Liver (tissue), 9 donors: ENCODE results near the gene C19orf12. TPM values are rescaled to one million over a fixed set of nuclear protein-coding genes. Genes with fewer than 3 reads are reported as not detected.

ENCODE experiments used
- DNase-seq: peaks from one replicate; pipeline ENCODE4 v3.0.0-alpha.2; 2017; ENCODE audit warnings: low spot score
- H3K27ac ChIP-seq, 2 donors: one replicate each; pipeline ENCODE4 v1.7.0; 2013; ENCODE audit warnings: inconsistent platforms in 2 of 2, low read length in 2 of 2, control low read depth in 1 of 2, low read depth in 1 of 2, mild to moderate bottlenecking in 1 of 2
- H3K27me3 ChIP-seq, 4 donors: one replicate each; pipeline versions ENCODE4 v1.6.1 to v1.7.0; 2013; ENCODE audit warnings: low read length in 3 of 4, inconsistent platforms in 1 of 4, mild to moderate bottlenecking in 1 of 4, moderate library complexity in 1 of 4; ENCODE audit not compliant: control insufficient read depth in 4 of 4, insufficient read depth in 4 of 4
- H3K36me3 ChIP-seq, 4 donors: one replicate each; pipeline versions ENCODE4 v1.6.1 to v1.7.0; 2013; ENCODE audit warnings: low read length in 3 of 4, mild to moderate bottlenecking in 3 of 4, low read depth in 1 of 4, moderate library complexity in 1 of 4; ENCODE audit not compliant: control insufficient read depth in 4 of 4, insufficient read depth in 3 of 4
- H3K4me1 ChIP-seq, 4 donors: one replicate each; pipeline versions ENCODE4 v1.6.1 to v1.7.0; 2013; ENCODE audit warnings: low read length in 3 of 4, mild to moderate bottlenecking in 3 of 4, moderate library complexity in 1 of 4; ENCODE audit not compliant: control insufficient read depth in 4 of 4, insufficient read depth in 4 of 4
- H3K4me3 ChIP-seq, 3 donors: one replicate each; pipeline versions ENCODE4 v1.6.1 to v1.7.0; 2013; ENCODE audit warnings: low read length in 3 of 3, control low read depth in 1 of 3, low read depth in 1 of 3, mild to moderate bottlenecking in 1 of 3
- H3K9ac ChIP-seq, 2 donors: one replicate each; pipeline ENCODE4 v1.7.0; 2013; ENCODE audit warnings: low read length in 2 of 2, mild to moderate bottlenecking in 2 of 2, moderate library complexity in 2 of 2, control low read depth in 1 of 2, low read depth in 1 of 2
- H3K9me3 ChIP-seq, 4 donors: one replicate each; pipeline versions ENCODE4 v1.6.1 to v1.7.0; 2013; ENCODE audit warnings: low read length in 3 of 4; ENCODE audit not compliant: control insufficient read depth in 4 of 4
- ATF3 ChIP-seq: IDR thresholded peaks from 2 replicates; pipeline ENCODE4 v1.6.1; 2016; ENCODE audit warnings: antibody characterized with exemption
- CTCF ChIP-seq: fragments of 150-350 bp; IDR thresholded peaks from 2 replicates; pipeline ENCODE4 v1.5.1; 2017; ENCODE audit warnings: improper control_type of control experiment, low read depth, low read length; ENCODE audit not compliant: missing input control
- EGR1 ChIP-seq, 2 donors: IDR thresholded peaks; 2 replicates each; pipeline ENCODE4 v1.6.1; 2016 to 2018; ENCODE audit warnings: antibody characterized with exemption in 2 of 2, low read depth in 2 of 2
- FOXA1 ChIP-seq: IDR thresholded peaks from 2 replicates; pipeline ENCODE4 v1.6.1; 2016; ENCODE audit warnings: antibody characterized with exemption
- FOXA2 ChIP-seq: IDR thresholded peaks from 2 replicates; pipeline ENCODE4 v1.6.1; 2016; ENCODE audit warnings: antibody characterized with exemption
- HNF4G ChIP-seq: IDR thresholded peaks from 2 replicates; pipeline ENCODE4 v1.6.1; 2016; ENCODE audit warnings: antibody characterized with exemption
- MAX ChIP-seq: IDR thresholded peaks from 2 replicates; pipeline ENCODE4 v1.6.1; 2016; ENCODE audit warnings: antibody characterized with exemption
- NR2F2 ChIP-seq: IDR thresholded peaks from 2 replicates; pipeline ENCODE4 v1.6.1; 2016; ENCODE audit warnings: antibody characterized with exemption
- RAD21 ChIP-seq, 2 donors: IDR thresholded peaks; 2 replicates each; pipeline ENCODE4 v1.6.1; 2016; ENCODE audit warnings: antibody characterized with exemption in 2 of 2, mild to moderate bottlenecking in 2 of 2
- REST ChIP-seq: IDR thresholded peaks from 2 replicates; pipeline ENCODE4 v1.6.1; 2016; ENCODE audit warnings: antibody characterized with exemption, mild to moderate bottlenecking
- RXRA ChIP-seq, 2 donors: IDR thresholded peaks; 2 replicates each; pipeline ENCODE4 v1.6.1; 2017 to 2018; ENCODE audit warnings: antibody characterized with exemption in 2 of 2, mild to moderate bottlenecking in 1 of 2
- SP1 ChIP-seq: IDR thresholded peaks from 2 replicates; pipeline ENCODE4 v1.6.1; 2018; ENCODE audit warnings: antibody characterized with exemption, mild to moderate bottlenecking
- TAF1 ChIP-seq: conservative IDR thresholded peaks from 2 replicates; pipeline ENCODE4 v1.6.1; 2016; ENCODE audit warnings: antibody characterized with exemption, mild to moderate bottlenecking
- YY1 ChIP-seq: IDR thresholded peaks from 2 replicates; pipeline ENCODE4 v1.6.1; 2016; ENCODE audit warnings: antibody characterized with exemption, mild to moderate bottlenecking
- ZBTB33 ChIP-seq: IDR thresholded peaks from 2 replicates; pipeline ENCODE4 v1.6.1; 2016; ENCODE audit warnings: antibody characterized with exemption
- WGBS: extraction: QIAGEN DNeasy Blood & Tissue Kit; methylation state at CpG from one replicate; pipeline ENCODE4 v1.1.7; 2013; 5-methylcytosine and 5-hydroxymethylcytosine counted together
- polyA plus RNA-seq, 2 donors: library from polyadenylated mRNA; stranded (reverse) in 1 of 2; unstranded in 1 of 2; fragments of 200-250 nt in 1 of 2; fragments of >200 nt in 1 of 2; fragmentation: Nextera tagmentation in 1 of 2; extraction: Ambion mirVana in 1 of 2; gene quantifications; one replicate each; pipeline versions ENCODE4 v1.2.1 to v1.2.3, GENCODE V29; 2013 to 2015
- total RNA-seq, 2 donors: library from RNA; depleted of rRNA; stranded (reverse); fragments of >200 nt; gene quantifications; one replicate each; pipeline ENCODE4 v1.2.3, GENCODE V29; 2014
- donor health status: healthy.
- donor health status: healthy.
- donor health status: healthy.
- donor health status: healthy.
- donor health status: healthy.

Gene C19orf12
- total and polyA plus RNA-seq, 4 donors: 21.2 to 82.8 (median 40.1) TPM

- 91% methylated on average over 7 of the region's 7 CpGs for WGBS
- Histone ChIP-seq H3K9ac (no peak overlapping the region), H3K4me3 (no peak overlapping the region), H3K4me1 (no peaks in the 10 kb centered on the region), H3K27me3 (no peaks in the 10 kb centered on the region), H3K27ac (no peak overlapping the region), H3K36me3 (no peaks in the 10 kb centered on the region), H3K9me3 (no peaks in the 10 kb centered on the region)
- DNase-seq: no peak
- TF ChIP-seq CTCF (no peak), ATF3 (no peak), HNF4G (no peak), MAX (no peak), YY1 (no peak), ZBTB33 (no peak), REST (no peak), TAF1 (no peak)
Measured at GRCh38 chr19:29758863-29759262, 43.8 kb upstream of the C19orf12 start.

- H3K27me3 ChIP-seq: peaks cover 0 to under 1% (median 0%) of the 10 kb centered on the region in 4 donors
- no peak overlapping the region for H3K9ac ChIP-seq
- DNase-seq: no peak
- 79% methylated on average over 9 of the region's 9 CpGs for WGBS
- TF ChIP-seq NR2F2 (no peak), FOXA1 (no peak), FOXA2 (no peak), SP1 (no peak), EGR1 (IDR thresholded peaks at IDR 0.05; ENCODE audit: low read depth in 2 of 2) (no peak), REST (no peak), MAX (no peak), RXRA (IDR thresholded peaks at IDR 0.05) (no peak), TAF1 (no peak), RAD21 (IDR thresholded peaks at IDR 0.05) (no peak), HNF4G (no peak), CTCF (no peak), ATF3 (no peak)
- no peaks in the 10 kb centered on the region for H3K4me1 ChIP-seq
- H3K9me3 ChIP-seq: no peaks in the 10 kb centered on the region
- H3K36me3 ChIP-seq: no peaks in the 10 kb centered on the region
- H3K27ac ChIP-seq: no peak overlapping the region
- H3K4me3 ChIP-seq: no peak overlapping the region
Measured at GRCh38 chr19:29757551-29757950, 42.5 kb upstream of the C19orf12 start.
